Endothelial cell of umbilical vein (primary cell): Measurements from ENCODE around the gene RASAL2. TPM values are rescaled to one million over a fixed set of nuclear protein-coding genes. Genes with fewer than 3 reads are reported as not detected.

Experiments used
- BruUV-seq: library from RNA; stranded (reverse); fragments of 400-500 nt; replicated peaks from 2 replicates; lab custom pipeline; 2021; lab: Mats Ljungman, UMichigan
- CTCF ChIA-PET: fragments of 300-600, 350-600 bp; sonication (Branson Sonifier 250); formaldehyde crosslinking; loops from one replicate; lab custom pipeline; 2021; ENCODE audit warnings: antibody characterized with exemption, inconsistent platforms; lab: Charles Lee
- POLR2A ChIA-PET: fragments of 300-600, 350-600 bp; sonication (Branson Sonifier 250); formaldehyde crosslinking; loops from one replicate; lab custom pipeline; 2021; ENCODE audit warnings: antibody characterized with exemption, inconsistent platforms; lab: Charles Lee
- DNase-seq: peaks from one replicate; pipeline ENCODE4 v3.0.0-alpha.2; 2011; ENCODE audit warnings: low read depth, low spot score
- FAIRE-seq: peaks from 2 replicates; lab custom pipeline; 2011; peaks lifted over from hg19 to GRCh38; lab: Jason Lieb, UNC
- H2AFZ ChIP-seq: 2 replicates; pipeline ENCODE4 v1.6.0; 2012; ENCODE audit warnings: low read depth, low read length, control low read depth, inconsistent platforms
- H3K27ac ChIP-seq: 2 replicates; pipeline ENCODE4 v1.5.1; 2011; ENCODE audit warnings: low read depth, mild to moderate bottlenecking, control low read depth, low read length, moderate library complexity; ENCODE audit not compliant: insufficient read depth
- H3K27me3 ChIP-seq, 2 experiments: 2 replicates each; pipeline versions ENCODE4 v1.6.0 to v1.6.1; 2011; ENCODE audit warnings: low read length in 2 of 2, mixed read lengths in 1 of 2; ENCODE audit not compliant: control insufficient read depth in 2 of 2, insufficient read depth in 2 of 2
- H3K36me3 ChIP-seq, 2 experiments: 2 replicates in 1 of 2; 3 replicates in 1 of 2; pipeline ENCODE4 v1.5.1; 2011; ENCODE audit warnings: low read length in 2 of 2, mild to moderate bottlenecking in 1 of 2, moderate library complexity in 1 of 2; ENCODE audit not compliant: control insufficient read depth in 2 of 2, insufficient read depth in 2 of 2; ENCODE audit errors: extremely low read depth in 1 of 2
- H3K4me1 ChIP-seq: 3 replicates; pipeline ENCODE4 v1.5.1; 2011; ENCODE audit warnings: mild to moderate bottlenecking, low read length; ENCODE audit not compliant: control insufficient read depth, insufficient read depth; ENCODE audit errors: extremely low read depth
- H3K4me2 ChIP-seq: 2 replicates; pipeline ENCODE4 v1.6.1; 2011; ENCODE audit warnings: low read length, control low read depth, mixed read lengths; ENCODE audit not compliant: insufficient read depth
- H3K4me3 ChIP-seq, 3 experiments: fragments of 200-600 bp in 1 of 3; sonication (generic), shearing (Covaris generic) in 1 of 3; replicated peaks in 1 of 3; 2 replicates each; pipeline ENCODE4 v1.5.1; 2011 to 2016; ENCODE audit warnings: control low read depth in 3 of 3, low read length in 3 of 3, mild to moderate bottlenecking in 2 of 3, inconsistent platforms in 1 of 3, low read depth in 1 of 3, moderate library complexity in 1 of 3; ENCODE audit not compliant: insufficient read depth in 1 of 3
- H3K79me2 ChIP-seq: 2 replicates; pipeline ENCODE4 v1.6.0; 2012; ENCODE audit warnings: low read length, inconsistent platforms; ENCODE audit not compliant: control insufficient read depth, insufficient read depth
- H3K9ac ChIP-seq: replicated peaks from 2 replicates; pipeline ENCODE3; 2011; ENCODE audit warnings: low read length, control low read depth; ENCODE audit not compliant: insufficient read depth; ENCODE audit errors: extremely low read depth
- H3K9me1 ChIP-seq: replicated peaks from 3 replicates; pipeline ENCODE4 v1.6.0; 2011; ENCODE audit warnings: mild to moderate bottlenecking, low read length; ENCODE audit not compliant: control insufficient read depth, insufficient read depth; ENCODE audit errors: extremely low read depth
- H3K9me3 ChIP-seq: replicated peaks from 2 replicates; pipeline ENCODE4 v1.5.1; 2012; ENCODE audit warnings: low read length, inconsistent platforms; ENCODE audit not compliant: control insufficient read depth, insufficient read depth
- H4K20me1 ChIP-seq: replicated peaks from 2 replicates; pipeline ENCODE3; 2011; ENCODE audit warnings: mild to moderate bottlenecking, low read length; ENCODE audit not compliant: control insufficient read depth, insufficient read depth; ENCODE audit errors: extremely low read depth
- CTCF ChIP-seq, 2 donors: IDR thresholded peaks; 1 replicate in 1 of 2; 2 replicates in 1 of 2; pipeline ENCODE4 v1.5.1; 2011; ENCODE audit warnings: low read length in 2 of 2, mild to moderate bottlenecking in 2 of 2, moderate library complexity in 2 of 2, control low read depth in 1 of 2, inconsistent platforms in 1 of 2, low read depth in 1 of 2; ENCODE audit not compliant: insufficient read depth in 1 of 2; ENCODE audit errors: extremely low read depth in 1 of 2
- EZH2 ChIP-seq: IDR thresholded peaks from 2 replicates; pipeline ENCODE4 v1.6.1; 2012; ENCODE audit warnings: borderline replicate concordance, low read depth, mild to moderate bottlenecking, moderate library complexity, low read length, inconsistent platforms; ENCODE audit not compliant: severe bottlenecking
- FOS ChIP-seq: IDR thresholded peaks from 2 replicates; pipeline ENCODE4 v1.6.1; 2011; ENCODE audit warnings: mild to moderate bottlenecking, low read length, moderate library complexity, borderline replicate concordance; ENCODE audit not compliant: insufficient read depth
- GATA2 ChIP-seq: IDR thresholded peaks from 2 replicates; pipeline ENCODE4 v1.7.0; 2011; ENCODE audit warnings: low read depth, mild to moderate bottlenecking, moderate library complexity, mixed read lengths, low read length; ENCODE audit not compliant: insufficient read length, insufficient read depth
- JUN ChIP-seq: IDR thresholded peaks from 2 replicates; pipeline ENCODE4 v1.6.1; 2011; ENCODE audit warnings: borderline replicate concordance, low read depth; ENCODE audit not compliant: insufficient read length, insufficient read depth
- MAX ChIP-seq: IDR thresholded peaks from 2 replicates; pipeline ENCODE4 v1.6.1; 2011; ENCODE audit not compliant: insufficient read depth, insufficient read length
- MYC ChIP-seq: IDR thresholded peaks from one replicate; pipeline ENCODE4 v1.6.1; 2011; ENCODE audit warnings: mild to moderate bottlenecking, low read depth, low read length
- POLR2A ChIP-seq: IDR thresholded peaks from 2 replicates; pipeline ENCODE4 v1.6.1; 2012; ENCODE audit warnings: low read depth, mild to moderate bottlenecking, control low read depth, low read length
- POLR2AphosphoS5 ChIP-seq: IDR thresholded peaks from 2 replicates; pipeline ENCODE4 v1.6.1; 2012; ENCODE audit warnings: low read depth, mild to moderate bottlenecking, control low read depth, low read length, moderate library complexity; ENCODE audit not compliant: insufficient read depth
- dilution Hi-C: fragments of 300-500 bp; cut with MboI; formaldehyde crosslinking; loops from one replicate; pipeline ENCODE4 v1.15.0; 2019; ENCODE audit warnings: low sequenced_read_pairs; ENCODE audit not compliant: extremely low pct_ligation_motif_present
- intact Hi-C: fragments of 100-400 bp; cut with micrococcal nuclease; formaldehyde crosslinking; loops from one replicate; pipeline ENCODE4 v1.10.0; 2022
- polyA plus RNA-seq, 4 experiments: library from polyadenylated mRNA; depleted of rRNA in 3 of 4; stranded (reverse) in 3 of 4; unstranded in 1 of 4; fragments of >200 nt; gene quantifications; 2 replicates each; pipeline versions ENCODE4 v1.2.1 to v1.2.3, GENCODE V29; 2011 to 2012; ENCODE audit warnings: missing spikeins in 1 of 4
- total RNA-seq: library from RNA; stranded (reverse); gene quantifications from 2 replicates; pipeline ENCODE4 v1.2.3, GENCODE V29; 2021

The RASAL2 gene
- total and polyA plus RNA-seq, 2 donors (not counting 3 experiments of a cell fraction or from before 2014, with no cell fraction given) = 12.5 to 15.5 TPM

GRCh38 chr1:178371235-178371634 is 277.3 kb downstream of the RASAL2 start:
- FAIRE-seq (no peak), DNase-seq (peak; percentile 72)
- dilution Hi-C loops = no loop called here
- Histone ChIP-seq H3K4me3 (peak overlapping the region; percentile 23 to 60 (median 26)), H3K27me3 (no peaks in the 10 kb centered on the region), H3K27ac (no peak overlapping the region), H3K9ac (peak overlapping the region; percentile 45), H3K36me3 (no peaks in the 10 kb centered on the region), H3K9me1 (no peaks in the 10 kb centered on the region), H3K79me2 (no peaks in the 10 kb centered on the region), H3K4me2 (peak overlapping the region; percentile 81), H3K9me3 (no peaks in the 10 kb centered on the region), H3K4me1 (peaks cover 8% of the 10 kb centered on the region), H4K20me1 (no peaks in the 10 kb centered on the region), H2AFZ (peak overlapping the region; percentile 71)
- ChIA-PET CTCF (interaction anchor here (0.8 to 1.8 kb wide), 11 partner anchors 11 to 161 kb away, joined by 3 to 7 read pairs (median 4); no protein-coding TSS in a partner anchor), POLR2A (no interaction called here)
- intact Hi-C loops = loop anchor here (5.0 kb wide), 1 partner anchor 131 kb away; no protein-coding TSS in a partner anchor
- TF ChIP-seq FOS (no peak), GATA2 (no peak), MAX (no peak), CTCF (IDR thresholded peaks at IDR 0.05; ENCODE audit: extremely low read depth in 1 of 2, insufficient read depth in 1 of 2, low read depth in 1 of 2, low read length in 2 of 2) (no peak), EZH2 (no peak), POLR2AphosphoS5 (no peak), POLR2A (no peak), MYC (no peak), JUN (no peak)
- no TSS peak for BruUV-seq
